Muscle of leg (tissue), 11 donors: ENCODE results near the gene ELSPBP1. TPM values are rescaled to one million over a fixed set of nuclear protein-coding genes. Genes with fewer than 3 reads are reported as not detected.
"Not testable (repeated sequence)": the region's sequence is repeated elsewhere in the genome, so short reads cannot be mapped to it uniquely, and the experiment has no call there.

Experiments used
- DNase-seq: peaks from one replicate; pipeline ENCODE4 v3.0.0; 2013
- H3K27ac ChIP-seq: one replicate; pipeline ENCODE4 v1.5.1; 2013; ENCODE audit warnings: mild to moderate bottlenecking, low read length, control low read depth
- H3K27me3 ChIP-seq: one replicate; pipeline ENCODE4 v1.6.1; 2013; ENCODE audit warnings: low read length; ENCODE audit not compliant: control insufficient read depth, insufficient read depth
- H3K36me3 ChIP-seq: one replicate; pipeline ENCODE4 v1.6.1; 2013; ENCODE audit warnings: low read length; ENCODE audit not compliant: control insufficient read depth, insufficient read depth
- H3K4me1 ChIP-seq: one replicate; pipeline ENCODE4 v1.6.1; 2013; ENCODE audit warnings: low read length; ENCODE audit not compliant: control insufficient read depth, insufficient read depth
- H3K4me3 ChIP-seq: one replicate; pipeline ENCODE4 v1.5.1; 2013; ENCODE audit warnings: low read length, control low read depth
- H3K9me3 ChIP-seq: replicated peaks from 2 replicates; pipeline ENCODE4 v1.6.1; 2013; ENCODE audit warnings: low read depth, low read length; ENCODE audit not compliant: control insufficient read depth
- WGBS: methylation state at CpG from one replicate; pipeline ENCODE4 v1.1.5; 2013; ENCODE audit warnings: missing lambda C conversion rate; ENCODE audit not compliant: insufficient coverage; 5-methylcytosine and 5-hydroxymethylcytosine counted together
- polyA plus RNA-seq, 8 donors: library from polyadenylated mRNA; unstranded; fragments of 120-200 nt; gene quantifications; one replicate each; pipeline versions ENCODE4 v1.2.1 to v1.2.3, GENCODE V29; 2013; ENCODE audit warnings: inconsistent platforms in 1 of 8, low replicate concordance in 1 of 8; ENCODE audit not compliant: insufficient read length in 8 of 8, insufficient read depth in 1 of 8
- total RNA-seq: library from RNA; stranded (reverse); fragments of 120-200 nt; gene quantifications from one replicate; pipeline ENCODE4 v1.2.4, GENCODE V29; 2013

Gene ELSPBP1
- total and polyA plus RNA-seq, 9 donors, result not detected

GRCh38 chr19:48061401-48062344 is 67.2 kb downstream of the ELSPBP1 start:
- Histone ChIP-seq H3K36me3 (peaks cover 3% of the 10 kb centered on the region), H3K27me3 (peaks cover 4% of the 10 kb centered on the region), H3K4me1 (no peaks in the 10 kb centered on the region), H3K4me3 (no peak overlapping the region), H3K9me3 (no peaks in the 10 kb centered on the region), H3K27ac (no peak overlapping the region)
- DNase-seq, result no peak
- 38% methylated on average over 17 of the region's 37 CpGs for WGBS

GRCh38 chr19:48064509-48064908 is 70.1 kb downstream of the ELSPBP1 start:
- H3K27ac ChIP-seq, result no peak overlapping the region

GRCh38 chr19:48069435-48069834 is 75.0 kb downstream of the ELSPBP1 start:
- H3K4me3 ChIP-seq, result no peak overlapping the region
- 20% methylated on average over 1 of the region's 2 CpGs for WGBS
- H3K4me1 ChIP-seq, result no peaks in the 10 kb centered on the region
- DNase-seq, result no peak
- H3K27me3 ChIP-seq, result no peaks in the 10 kb centered on the region
- peaks cover 3% of the 10 kb centered on the region for H3K36me3 ChIP-seq
- H3K9me3 ChIP-seq, result no peaks in the 10 kb centered on the region
- no peak overlapping the region for H3K27ac ChIP-seq

More at GRCh38 chr19:48064509-48064908, 70.1 kb downstream of the ELSPBP1 start:
- peaks cover 4% of the 10 kb centered on the region for H3K27me3 ChIP-seq
- H3K4me1 ChIP-seq, result no peaks in the 10 kb centered on the region
- H3K4me3 ChIP-seq, result no peak overlapping the region
- no CpG with 5 or more reads among the region's 2 CpGs for WGBS
- peaks cover 5% of the 10 kb centered on the region for H3K36me3 ChIP-seq
- no peak for DNase-seq
- no peaks in the 10 kb centered on the region for H3K9me3 ChIP-seq

- not testable (repeated sequence) for H3K4me1 ChIP-seq, DNase-seq, H3K27ac ChIP-seq, H3K27me3 ChIP-seq, H3K36me3 ChIP-seq, H3K9me3 ChIP-seq, H3K4me3 ChIP-seq
- WGBS, result 100% methylated on average over 1 of the region's 3 CpGs
Measured at GRCh38 chr19:48070177-48070769, 75.8 kb downstream of the ELSPBP1 start.

Other genes with a start within 250 kb of the ELSPBP1 start
- gene NOP53, start 249.1 kb upstream of the ELSPBP1 start, total RNA-seq, result 216 TPM
- gene NOP53, start 249.1 kb upstream of the ELSPBP1 start, polyA plus RNA-seq, result 100 to 1,000 TPM; 524 to 635 (median 594) TPM
- gene SELENOW, start 215.9 kb upstream of the ELSPBP1 start, total RNA-seq, result 1,360 TPM
- gene SELENOW, start 215.9 kb upstream of the ELSPBP1 start, polyA plus RNA-seq, result 100 to 1,000 TPM; 688 to 988 (median 882) TPM
- gene TPRX1, start 190.1 kb upstream of the ELSPBP1 start, total RNA-seq, result not detected
- not detected for gene TPRX1, start 190.1 kb upstream of the ELSPBP1 start, polyA plus RNA-seq
- gene CRX, start 172.7 kb upstream of the ELSPBP1 start, total RNA-seq, result not detected
- gene CRX, start 172.7 kb upstream of the ELSPBP1 start, polyA plus RNA-seq, result under 1 TPM in 3 of 8 donors, not detected in 5; 0.05 to 0.09 (median 0.07) TPM
- not detected for gene TPRX2, start 135.4 kb upstream of the ELSPBP1 start, total RNA-seq
- not detected for gene TPRX2, start 135.4 kb upstream of the ELSPBP1 start, polyA plus RNA-seq
- not detected for gene SULT2A1, start 108.3 kb upstream of the ELSPBP1 start, total RNA-seq
- 1 to 10 TPM in 2 of 8 donors, under 1 TPM in 2, not detected in 4; 0.05 to 5.7 (median 0.61) TPM for gene SULT2A1, start 108.3 kb upstream of the ELSPBP1 start, polyA plus RNA-seq
- not detected for gene BSPH1, start 2.5 kb upstream of the ELSPBP1 start, total RNA-seq
- gene BSPH1, start 2.5 kb upstream of the ELSPBP1 start, polyA plus RNA-seq, result not detected
- not detected for gene CABP5, start 49.4 kb downstream of the ELSPBP1 start, total RNA-seq
- gene CABP5, start 49.4 kb downstream of the ELSPBP1 start, polyA plus RNA-seq, result under 1 TPM in 1 of 8 donors, not detected in 7; 0.10 TPM
- 31.4 TPM for gene PLA2G4C, start 116.2 kb downstream of the ELSPBP1 start, total RNA-seq
- gene PLA2G4C, start 116.2 kb downstream of the ELSPBP1 start, polyA plus RNA-seq, result 10 to 100 TPM; 20.0 to 49.8 (median 32.3) TPM
- gene LIG1, start 175.7 kb downstream of the ELSPBP1 start, total RNA-seq, result 20.4 TPM
- 10 to 100 TPM; 20.2 to 37.4 (median 29.1) TPM for gene LIG1, start 175.7 kb downstream of the ELSPBP1 start, polyA plus RNA-seq
- gene ZSWIM9, start 176.0 kb downstream of the ELSPBP1 start, total RNA-seq, result 1.0 TPM
- 1 to 10 TPM; 6.2 to 8.7 (median 7.6) TPM for gene ZSWIM9, start 176.0 kb downstream of the ELSPBP1 start, polyA plus RNA-seq